HepG2 (cell line): Measurements from ENCODE around the gene SLC43A3. TPM values are rescaled to one million over a fixed set of nuclear protein-coding genes. Genes with fewer than 3 reads are reported as not detected.

Experiments used
- ATAC-seq: fragments of 200-7000 bp; cut with Tn5 transposase; 3 replicates; pipeline ENCODE4 v1.9.1; 2020; ENCODE audit warnings: mild to moderate bottlenecking, moderate library complexity
- BruUV-seq: library from RNA; stranded (reverse); fragments of 400-500 nt; replicated peaks from 2 replicates; lab custom pipeline; 2021; lab: Mats Ljungman, UMichigan
- CTCF ChIA-PET: fragments of 300-600 bp; formaldehyde crosslinking; extraction: SDS; loops from one replicate; lab custom pipeline; 2021; ENCODE audit warnings: low total read pairs, inconsistent platforms, low intra/inter-chr PET ratio; lab: Yijun Ruan, JAX
- POLR2A ChIA-PET: fragments of 350-600 bp; sonication (Branson Sonifier 250); formaldehyde crosslinking; loops from one replicate; lab custom pipeline; 2020; ENCODE audit warnings: antibody characterized with exemption, inconsistent platforms; lab: Yijun Ruan, JAX
- DNase-seq: peaks from one replicate; pipeline ENCODE4 v3.0.0-alpha.2; 2015; ENCODE audit warnings: low spot score
- FAIRE-seq: peaks from 3 replicates; lab custom pipeline; 2011; peaks lifted over from hg19 to GRCh38; lab: Jason Lieb, UNC
- H2AFZ ChIP-seq: one replicate; pipeline ENCODE4 v1.6.1; 2011; ENCODE audit warnings: low read length, inconsistent platforms
- H3K27ac ChIP-seq: fragments of 300-600 bp; 3 replicates; pipeline ENCODE4 v1.8.0; 2011; ENCODE audit warnings: mixed run types, mild to moderate bottlenecking, mixed read lengths, low read length, inconsistent platforms; ENCODE audit not compliant: insufficient read depth; ENCODE audit errors: extremely low read length
- H3K27me3 ChIP-seq, 2 experiments: fragments of 200-600 bp in 1 of 2; 2 replicates in 1 of 2; 3 replicates in 1 of 2; pipeline versions ENCODE4 v1.6.0 to v1.8.0; 2011; ENCODE audit warnings: low read length in 2 of 2, mild to moderate bottlenecking in 2 of 2, moderate library complexity in 2 of 2, inconsistent platforms in 1 of 2; ENCODE audit not compliant: insufficient read depth in 2 of 2, control insufficient read depth in 1 of 2
- H3K36me3 ChIP-seq, 2 experiments: fragments of 200-600 bp in 1 of 2; replicated peaks in 1 of 2; 2 replicates in 1 of 2; 3 replicates in 1 of 2; pipeline versions ENCODE4 v1.5.1 to v1.8.0; 2011; ENCODE audit warnings: low read length in 2 of 2, inconsistent platforms in 1 of 2; ENCODE audit not compliant: insufficient read depth in 2 of 2, control insufficient read depth in 1 of 2
- H3K4me1 ChIP-seq: 2 replicates; pipeline ENCODE4 v1.5.1; 2012; ENCODE audit warnings: low read length, inconsistent platforms; ENCODE audit not compliant: insufficient read depth
- H3K4me2 ChIP-seq: 2 replicates; pipeline ENCODE4 v1.6.0; 2011; ENCODE audit warnings: low read depth, low read length, inconsistent platforms
- H3K4me3 ChIP-seq, 3 experiments: fragments of 200-600 bp in 1 of 3; sonication (generic), shearing (Covaris generic) in 1 of 3; replicated peaks in 1 of 3; 2 replicates each; pipeline ENCODE4 v1.5.1; 2011 to 2016; ENCODE audit warnings: low read length in 3 of 3, inconsistent platforms in 2 of 3, low read depth in 2 of 3, mild to moderate bottlenecking in 2 of 3, control low read depth in 1 of 3, mixed read lengths in 1 of 3; ENCODE audit not compliant: insufficient read depth in 1 of 3
- H3K79me2 ChIP-seq: one replicate; pipeline ENCODE4 v1.6.1; 2011; ENCODE audit warnings: low read length, inconsistent platforms; ENCODE audit not compliant: insufficient read depth
- H3K9ac ChIP-seq: 2 replicates; pipeline ENCODE4 v1.6.0; 2011; ENCODE audit warnings: mild to moderate bottlenecking, low read depth, low read length, inconsistent platforms; ENCODE audit not compliant: insufficient read depth
- H3K9me3 ChIP-seq: 2 replicates; pipeline ENCODE4 v1.5.1; 2012; ENCODE audit warnings: mild to moderate bottlenecking, low read length
- H4K20me1 ChIP-seq: 2 replicates; pipeline ENCODE4 v1.6.0; 2011; ENCODE audit warnings: inconsistent platforms, mild to moderate bottlenecking, low read length, moderate library complexity; ENCODE audit not compliant: insufficient read depth
- FOXJ3 ChIP-seq: sonication (generic); formaldehyde crosslinking; IDR thresholded peaks from 2 replicates; pipeline ENCODE4 v1.4.0; 2020; ENCODE audit warnings: missing genetic modification reagents, mild to moderate bottlenecking, borderline replicate concordance
- HOXA3 ChIP-seq: sonication (generic); formaldehyde crosslinking; IDR thresholded peaks from 2 replicates; pipeline ENCODE4 v1.5.0; 2020; ENCODE audit warnings: missing genetic modification reagents
- JARID2 ChIP-seq: sonication (generic); formaldehyde crosslinking; IDR thresholded peaks from 2 replicates; pipeline ENCODE4 v1.8.1; 2023; ENCODE audit warnings: missing genetic modification reagents, inconsistent platforms; ENCODE audit not compliant: insufficient replicate concordance
- JUNB ChIP-seq: sonication (generic); formaldehyde crosslinking; IDR thresholded peaks from 2 replicates; pipeline ENCODE4 v1.8.0; 2022; ENCODE audit warnings: missing genetic modification reagents, mild to moderate bottlenecking, borderline replicate concordance
- PAX8 ChIP-seq: sonication (generic); formaldehyde crosslinking; IDR thresholded peaks from 2 replicates; pipeline ENCODE4 v1.8.0; 2022; ENCODE audit warnings: mild to moderate bottlenecking, missing genetic modification reagents, borderline replicate concordance
- RBM39 ChIP-seq: fragments of 200-400 bp; formaldehyde crosslinking; IDR thresholded peaks from one replicate; pipeline ENCODE4 v1.6.1; 2018; ENCODE audit warnings: antibody characterized with exemption, mild to moderate bottlenecking, low read depth, low read length; ENCODE audit not compliant: poor library complexity, severe bottlenecking
- WGBS: methylation state at CpG from one replicate; pipeline ENCODE4 v1.1.6; 2017; ENCODE audit warnings: low lambda C conversion rate; 5-methylcytosine and 5-hydroxymethylcytosine counted together
- in situ Hi-C: cut with HindIII; loops from 2 replicates; pipeline ENCODE4 v1.10.0; 2017; ENCODE audit warnings: low pct_unique_long_range_greater_than_20kb; ENCODE audit not compliant: extremely low pct_ligation_motif_present
- intact Hi-C: fragments of 100-400 bp; cut with micrococcal nuclease; formaldehyde crosslinking; loops from one replicate; pipeline ENCODE4 v1.10.0; 2022; ENCODE audit not compliant: unreplicated experiment
- polyA plus RNA-seq, 8 experiments: library from polyadenylated mRNA; depleted of rRNA in 3 of 8; stranded (reverse) in 7 of 8; unstranded in 1 of 8; fragments of >200 nt; fragmentation: Illumina TruSeq in 4 of 8; extraction: Trizol in 4 of 8; gene quantifications; 2 replicates each; pipeline versions ENCODE4 v1.2.1 to v1.2.3, GENCODE V29; 2011 to 2016; ENCODE audit warnings: low read depth in 4 of 8, missing spikeins in 1 of 8, mixed read lengths in 1 of 8; ENCODE audit not compliant: insufficient read depth in 1 of 8
- total RNA-seq, 5 experiments: library from RNA; depleted of rRNA; stranded (reverse); fragments of >200 nt; fragmentation: Illumina TruSeq; extraction: Trizol; gene quantifications; 2 replicates each; pipeline ENCODE4 v1.2.3, GENCODE V29; 2016; ENCODE audit warnings: low read depth in 1 of 5
- TF ChIP-seq, protein P1 (sequence below): sonication (generic); formaldehyde crosslinking; IDR thresholded peaks from 2 replicates; pipeline ENCODE4 v1.5.0; 2020; ENCODE audit warnings: mild to moderate bottlenecking, missing genetic modification reagents
- TF ChIP-seq, protein P2 (sequence below): sonication (generic); formaldehyde crosslinking; IDR thresholded peaks from 2 replicates; pipeline ENCODE4 v1.8.1; 2023; ENCODE audit warnings: missing genetic modification reagents, mild to moderate bottlenecking, borderline replicate concordance
- TF ChIP-seq, protein P3 (sequence below): sonication (generic); formaldehyde crosslinking; IDR thresholded peaks from 2 replicates; pipeline ENCODE4 v1.4.0; 2020; ENCODE audit warnings: mild to moderate bottlenecking, missing genetic modification reagents
- TF ChIP-seq, protein P4 (sequence below): sonication (generic); formaldehyde crosslinking; IDR thresholded peaks from 2 replicates; pipeline ENCODE4 v1.5.0; 2020; ENCODE audit warnings: missing genetic modification reagents
- TF ChIP-seq, protein P5 (sequence below), 2 experiments: sonication (generic) in 1 of 2; formaldehyde crosslinking in 1 of 2; IDR thresholded peaks; 2 replicates each; pipeline versions ENCODE4 v1.4.0 to v1.6.1; 2018 to 2020; ENCODE audit warnings: missing genetic modification reagents in 2 of 2, borderline replicate concordance in 1 of 2, low read depth in 1 of 2, mild to moderate bottlenecking in 1 of 2, missing biosample characterization in 1 of 2

SLC43A3 gene
- total and polyA plus RNA-seq, 2 of the 13 experiments (the other 11 are each of a cell fraction or from before 2014, with no cell fraction given), result 2.6 TPM; not detected in 1

DNA sequence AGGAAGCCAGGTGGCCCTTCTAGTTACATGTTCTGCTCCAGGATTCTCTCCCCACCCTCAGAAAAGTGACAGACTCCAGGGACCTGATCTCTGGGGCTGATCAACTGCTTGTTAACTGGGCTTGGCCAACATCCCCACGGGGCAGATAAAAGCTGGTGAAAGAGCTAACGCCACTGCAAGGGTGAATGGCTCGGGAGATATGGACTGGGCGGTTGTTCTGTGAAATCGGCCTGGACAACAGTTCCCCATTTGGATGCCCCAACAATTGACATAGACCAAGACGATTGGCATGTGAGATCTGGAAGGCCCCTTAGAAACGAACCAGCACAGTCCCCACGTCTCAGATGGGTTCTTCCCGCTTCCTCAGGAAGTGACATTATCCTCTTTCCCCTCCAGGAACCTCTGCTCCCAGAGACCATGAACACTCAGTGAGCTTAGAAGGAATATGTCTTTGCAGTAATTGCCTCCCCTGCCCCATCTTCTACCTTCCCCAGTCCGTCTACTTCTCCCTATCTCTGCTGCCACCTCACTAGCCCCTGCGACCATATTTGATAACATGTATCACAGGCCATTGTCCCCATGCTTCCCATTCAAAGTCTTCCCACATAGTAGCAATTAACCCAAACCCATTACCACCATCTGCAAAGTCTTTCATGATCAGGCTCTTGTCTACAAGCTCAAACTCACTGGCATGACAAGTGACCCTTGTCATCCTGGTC is 30.9 kb downstream of the SLC43A3 start (continued):
- TF ChIP-seq, protein P1, sequence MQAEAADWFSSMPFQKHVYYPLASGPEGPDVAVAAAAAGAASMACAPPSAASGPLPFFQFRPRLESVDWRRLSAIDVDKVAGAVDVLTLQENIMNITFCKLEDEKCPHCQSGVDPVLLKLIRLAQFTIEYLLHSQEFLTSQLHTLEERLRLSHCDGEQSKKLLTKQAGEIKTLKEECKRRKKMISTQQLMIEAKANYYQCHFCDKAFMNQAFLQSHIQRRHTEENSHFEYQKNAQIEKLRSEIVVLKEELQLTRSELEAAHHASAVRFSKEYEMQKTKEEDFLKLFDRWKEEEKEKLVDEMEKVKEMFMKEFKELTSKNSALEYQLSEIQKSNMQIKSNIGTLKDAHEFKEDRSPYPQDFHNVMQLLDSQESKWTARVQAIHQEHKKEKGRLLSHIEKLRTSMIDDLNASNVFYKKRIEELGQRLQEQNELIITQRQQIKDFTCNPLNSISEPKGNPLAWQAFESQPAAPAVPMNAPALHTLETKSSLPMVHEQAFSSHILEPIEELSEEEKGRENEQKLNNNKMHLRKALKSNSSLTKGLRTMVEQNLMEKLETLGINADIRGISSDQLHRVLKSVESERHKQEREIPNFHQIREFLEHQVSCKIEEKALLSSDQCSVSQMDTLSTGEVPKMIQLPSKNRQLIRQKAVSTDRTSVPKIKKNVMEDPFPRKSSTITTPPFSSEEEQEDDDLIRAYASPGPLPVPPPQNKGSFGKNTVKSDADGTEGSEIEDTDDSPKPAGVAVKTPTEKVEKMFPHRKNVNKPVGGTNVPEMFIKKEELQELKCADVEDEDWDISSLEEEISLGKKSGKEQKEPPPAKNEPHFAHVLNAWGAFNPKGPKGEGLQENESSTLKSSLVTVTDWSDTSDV (CRISPR knock-in tag), result no peak

DNA sequence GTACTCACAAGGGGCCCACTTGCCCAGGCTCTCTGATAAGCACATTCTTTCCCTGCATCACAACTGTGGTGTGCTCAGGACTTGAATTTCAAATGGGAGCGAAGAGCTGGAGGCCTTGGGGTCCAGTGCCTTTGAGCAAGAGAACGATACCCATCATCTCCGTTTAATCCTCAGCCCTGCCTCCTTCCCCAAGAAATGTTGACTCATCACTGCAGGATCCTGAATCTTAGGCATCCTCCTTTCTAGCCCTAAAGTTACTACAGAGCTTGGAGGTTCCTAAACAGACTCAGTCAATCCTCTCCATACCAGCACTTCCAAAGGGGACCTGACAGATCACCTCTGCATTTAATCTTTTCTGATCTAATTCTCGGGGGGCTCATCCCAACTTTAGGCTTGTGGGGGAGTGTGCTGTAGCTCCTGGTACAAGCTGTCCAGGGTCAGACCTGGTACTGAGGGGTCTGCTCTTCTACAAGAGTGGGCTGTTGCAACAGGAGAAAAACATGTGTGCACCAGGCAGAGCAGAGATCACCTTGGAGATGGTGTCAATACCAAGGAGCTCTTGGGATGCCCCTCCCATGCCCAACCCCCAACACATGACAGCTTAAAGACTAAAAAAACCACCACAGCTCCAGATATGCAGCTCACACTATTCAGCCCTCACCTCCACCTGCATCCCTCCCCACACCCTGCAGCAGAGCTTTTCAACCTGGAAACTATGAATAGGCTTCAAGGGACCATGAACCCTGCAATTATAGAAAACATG is 32.5 kb downstream of the SLC43A3 start:
- FAIRE-seq, result no peak
- CTCF ChIA-PET, result no interaction called here
- intact Hi-C loops (no loop called here), in situ Hi-C loops (no loop called here)
- no peak overlapping the region for H3K27ac ChIP-seq
- no peaks in the 10 kb centered on the region for H3K36me3 ChIP-seq
- no peak overlapping the region for H3K4me3 ChIP-seq
- POLR2A ChIA-PET, result no interaction called here
- no peak overlapping the region for H3K4me2 ChIP-seq
- H2AFZ ChIP-seq, result no peak overlapping the region
- WGBS, result 0% methylated on average over 2 of the region's 4 CpGs
- H3K9me3 ChIP-seq, result no peaks in the 10 kb centered on the region
- peaks cover 0 to 4% of the 10 kb centered on the region in 2 experiments; a peak in 3 of 5 replicates for H3K27me3 ChIP-seq
- DNase-seq, result no peak
- no peak for ATAC-seq
- no peaks in the 10 kb centered on the region for H3K79me2 ChIP-seq
- H3K9ac ChIP-seq, result no peak overlapping the region
- 0 out of 2 replicates have a peak, but pooled peaks cover 5% of the 10 kb centered on the region for H3K4me1 ChIP-seq
- no TSS peak for BruUV-seq
- no peaks in the 10 kb centered on the region for H4K20me1 ChIP-seq
- no peak for TF ChIP-seq JARID2
- TF ChIP-seq JUNB (CRISPR knock-in tag), result no peak
- TF ChIP-seq, protein P2, sequence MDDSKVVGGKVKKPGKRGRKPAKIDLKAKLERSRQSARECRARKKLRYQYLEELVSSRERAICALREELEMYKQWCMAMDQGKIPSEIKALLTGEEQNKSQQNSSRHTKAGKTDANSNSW (CRISPR knock-in tag), result no peak
- TF ChIP-seq PAX8 (CRISPR knock-in tag), result no peak
- no peak for TF ChIP-seq HOXA3
- TF ChIP-seq, protein P3, sequence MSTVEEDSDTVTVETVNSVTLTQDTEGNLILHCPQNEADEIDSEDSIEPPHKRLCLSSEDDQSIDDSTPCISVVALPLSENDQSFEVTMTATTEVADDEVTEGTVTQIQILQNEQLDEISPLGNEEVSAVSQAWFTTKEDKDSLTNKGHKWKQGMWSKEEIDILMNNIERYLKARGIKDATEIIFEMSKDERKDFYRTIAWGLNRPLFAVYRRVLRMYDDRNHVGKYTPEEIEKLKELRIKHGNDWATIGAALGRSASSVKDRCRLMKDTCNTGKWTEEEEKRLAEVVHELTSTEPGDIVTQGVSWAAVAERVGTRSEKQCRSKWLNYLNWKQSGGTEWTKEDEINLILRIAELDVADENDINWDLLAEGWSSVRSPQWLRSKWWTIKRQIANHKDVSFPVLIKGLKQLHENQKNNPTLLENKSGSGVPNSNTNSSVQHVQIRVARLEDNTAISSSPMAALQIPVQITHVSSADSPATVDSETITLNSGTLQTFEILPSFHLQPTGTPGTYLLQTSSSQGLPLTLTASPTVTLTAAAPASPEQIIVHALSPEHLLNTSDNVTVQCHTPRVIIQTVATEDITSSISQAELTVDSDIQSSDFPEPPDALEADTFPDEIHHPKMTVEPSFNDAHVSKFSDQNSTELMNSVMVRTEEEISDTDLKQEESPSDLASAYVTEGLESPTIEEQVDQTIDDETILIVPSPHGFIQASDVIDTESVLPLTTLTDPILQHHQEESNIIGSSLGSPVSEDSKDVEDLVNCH (CRISPR knock-in tag), result no peak
- TF ChIP-seq RBM39, result no peak
- TF ChIP-seq, protein P4, sequence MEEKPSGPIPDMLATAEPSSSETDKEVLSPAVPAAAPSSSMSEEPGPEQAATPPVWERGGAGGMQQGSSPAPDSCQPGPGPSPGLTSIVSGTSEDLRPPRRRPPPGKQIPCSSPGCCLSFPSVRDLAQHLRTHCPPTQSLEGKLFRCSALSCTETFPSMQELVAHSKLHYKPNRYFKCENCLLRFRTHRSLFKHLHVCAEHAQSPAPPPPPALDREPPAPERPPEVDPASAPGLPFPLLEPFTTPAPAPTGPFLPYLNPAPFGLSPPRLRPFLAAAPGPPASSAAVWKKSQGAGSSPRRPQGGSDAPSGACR, result no peak
- TF ChIP-seq, protein P5, sequence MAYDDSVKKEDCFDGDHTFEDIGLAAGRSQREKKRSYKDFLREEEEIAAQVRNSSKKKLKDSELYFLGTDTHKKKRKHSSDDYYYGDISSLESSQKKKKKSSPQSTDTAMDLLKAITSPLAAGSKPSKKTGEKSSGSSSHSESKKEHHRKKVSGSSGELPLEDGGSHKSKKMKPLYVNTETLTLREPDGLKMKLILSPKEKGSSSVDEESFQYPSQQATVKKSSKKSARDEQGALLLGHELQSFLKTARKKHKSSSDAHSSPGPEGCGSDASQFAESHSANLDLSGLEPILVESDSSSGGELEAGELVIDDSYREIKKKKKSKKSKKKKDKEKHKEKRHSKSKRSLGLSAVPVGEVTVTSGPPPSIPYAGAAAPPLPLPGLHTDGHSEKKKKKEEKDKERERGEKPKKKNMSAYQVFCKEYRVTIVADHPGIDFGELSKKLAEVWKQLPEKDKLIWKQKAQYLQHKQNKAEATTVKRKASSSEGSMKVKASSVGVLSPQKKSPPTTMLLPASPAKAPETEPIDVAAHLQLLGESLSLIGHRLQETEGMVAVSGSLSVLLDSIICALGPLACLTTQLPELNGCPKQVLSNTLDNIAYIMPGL (CRISPR knock-in tag; IDR thresholded peaks at IDR 0.05; ENCODE audit: borderline replicate concordance in 1 of 2, low read depth in 1 of 2), result no peak
- TF ChIP-seq FOXJ3 (CRISPR knock-in tag), result no peak
